ENCODE data around the gene MEF2D. TPM values are rescaled to one million over a fixed set of nuclear protein-coding genes. Genes with fewer than 3 reads are reported as not detected.

MEF2D gene
- total RNA-seq, 4 donors from 2014 or later: 61.7 to 73.5 (median 67.1) TPM

DNA sequence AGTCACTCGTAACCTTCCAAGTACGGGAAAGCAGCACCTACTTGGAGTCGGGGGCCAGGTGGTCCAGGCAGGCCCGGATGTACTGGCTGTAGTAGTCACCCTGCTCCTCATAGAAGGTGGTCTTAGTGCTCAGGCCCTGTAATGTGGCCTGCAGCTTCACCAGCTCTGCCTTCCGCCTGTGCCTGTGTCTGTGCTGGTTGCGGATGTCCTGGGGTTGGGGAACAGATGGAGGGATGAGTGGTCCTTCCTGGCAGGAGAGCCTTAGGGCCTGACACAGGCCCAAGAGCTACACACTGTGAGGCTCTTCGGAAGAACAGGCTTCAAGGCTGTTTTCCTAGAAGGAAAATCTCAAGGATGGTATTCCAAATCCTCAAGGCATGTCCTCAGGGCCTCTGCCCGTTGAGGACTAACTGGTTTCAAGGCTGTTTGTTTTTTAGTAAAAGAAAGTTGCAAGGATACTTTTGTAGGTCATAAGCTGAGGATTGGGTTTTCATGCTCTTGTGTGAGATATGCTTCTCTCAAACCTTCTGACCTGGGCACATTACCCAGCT lies 28.4 kb upstream of the MEF2D start:
- H3K4me3 ChIP-seq: no peak overlapping the region
- H3K4me1 ChIP-seq: peaks cover 9% of the 10 kb centered on the region
- TF ChIP-seq, protein P1, sequence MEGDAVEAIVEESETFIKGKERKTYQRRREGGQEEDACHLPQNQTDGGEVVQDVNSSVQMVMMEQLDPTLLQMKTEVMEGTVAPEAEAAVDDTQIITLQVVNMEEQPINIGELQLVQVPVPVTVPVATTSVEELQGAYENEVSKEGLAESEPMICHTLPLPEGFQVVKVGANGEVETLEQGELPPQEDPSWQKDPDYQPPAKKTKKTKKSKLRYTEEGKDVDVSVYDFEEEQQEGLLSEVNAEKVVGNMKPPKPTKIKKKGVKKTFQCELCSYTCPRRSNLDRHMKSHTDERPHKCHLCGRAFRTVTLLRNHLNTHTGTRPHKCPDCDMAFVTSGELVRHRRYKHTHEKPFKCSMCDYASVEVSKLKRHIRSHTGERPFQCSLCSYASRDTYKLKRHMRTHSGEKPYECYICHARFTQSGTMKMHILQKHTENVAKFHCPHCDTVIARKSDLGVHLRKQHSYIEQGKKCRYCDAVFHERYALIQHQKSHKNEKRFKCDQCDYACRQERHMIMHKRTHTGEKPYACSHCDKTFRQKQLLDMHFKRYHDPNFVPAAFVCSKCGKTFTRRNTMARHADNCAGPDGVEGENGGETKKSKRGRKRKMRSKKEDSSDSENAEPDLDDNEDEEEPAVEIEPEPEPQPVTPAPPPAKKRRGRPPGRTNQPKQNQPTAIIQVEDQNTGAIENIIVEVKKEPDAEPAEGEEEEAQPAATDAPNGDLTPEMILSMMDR (IDR thresholded peaks at IDR 0.05): no peak
- TF ChIP-seq POLR2A (IDR thresholded peaks at IDR 0.05): no peak
- H3K27me3 ChIP-seq: no peaks in the 10 kb centered on the region
- WGBS: 88% methylated on average over 8 of the region's 8 CpGs
- DNase-seq (ENCODE audit: low spot score in 2 of 2): no peak
- no peaks in the 10 kb centered on the region for H3K9me3 ChIP-seq
- H3K36me3 ChIP-seq: no peaks in the 10 kb centered on the region
- H3K27ac ChIP-seq: no peak overlapping the region

- H3K4me3 ChIP-seq: no peak overlapping the region
- WGBS: 65% methylated on average over 5 of the region's 5 CpGs
- H3K9me3 ChIP-seq: no peaks in the 10 kb centered on the region
- H3K27me3 ChIP-seq: no peaks in the 10 kb centered on the region
- H3K36me3 ChIP-seq: no peaks in the 10 kb centered on the region
- H3K27ac ChIP-seq: no peak overlapping the region
- peaks cover 9% of the 10 kb centered on the region for H3K4me1 ChIP-seq
- TF ChIP-seq EP300 (IDR thresholded peaks at IDR 0.05) (no peak), POLR2AphosphoS5 (IDR thresholded peaks at IDR 0.05) (no peak), POLR2A (IDR thresholded peaks at IDR 0.05) (no peak)
- TF ChIP-seq, protein P1 (IDR thresholded peaks at IDR 0.05): no peak
- DNase-seq (ENCODE audit: low spot score in 2 of 2): no peak
Observed at GRCh38 chr1:156528231-156528630, 27.7 kb upstream of the MEF2D start.

DNA sequence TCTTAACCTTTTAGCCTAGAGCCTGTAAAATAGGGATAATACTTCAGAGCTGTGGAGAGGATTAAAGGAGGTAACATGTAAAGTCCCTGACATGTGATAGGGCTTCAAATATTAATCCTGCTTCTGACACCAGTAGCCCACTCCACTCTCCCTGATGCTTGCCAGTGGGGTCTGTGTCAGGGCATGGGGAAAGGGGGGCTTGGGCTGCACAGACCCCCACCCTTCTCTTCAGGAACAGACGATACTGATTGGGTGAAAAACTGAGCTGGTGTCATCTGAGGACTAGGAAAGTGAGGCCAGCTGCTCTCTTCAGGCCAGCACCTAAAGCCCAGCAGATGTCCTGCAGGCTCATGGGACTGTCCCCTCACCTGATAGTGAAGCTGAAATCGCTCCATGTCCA lies 27.0 kb upstream of the MEF2D start:
- no peak for DNase-seq (ENCODE audit: low spot score in 2 of 2)
- Histone ChIP-seq H3K4me3 (no peak overlapping the region), H3K9me3 (no peaks in the 10 kb centered on the region), H3K36me3 (no peaks in the 10 kb centered on the region), H3K27me3 (no peaks in the 10 kb centered on the region), H3K27ac (no peak overlapping the region), H3K4me1 (peaks cover 9% of the 10 kb centered on the region)
- WGBS: 64% methylated on average over 2 of the region's 2 CpGs
- no peak for TF ChIP-seq POLR2AphosphoS5 (IDR thresholded peaks at IDR 0.05)
- TF ChIP-seq, protein P1 (IDR thresholded peaks at IDR 0.05): no peak
- no peak for TF ChIP-seq POLR2A (IDR thresholded peaks at IDR 0.05)
- no peak for TF ChIP-seq EP300 (IDR thresholded peaks at IDR 0.05)

DNA sequence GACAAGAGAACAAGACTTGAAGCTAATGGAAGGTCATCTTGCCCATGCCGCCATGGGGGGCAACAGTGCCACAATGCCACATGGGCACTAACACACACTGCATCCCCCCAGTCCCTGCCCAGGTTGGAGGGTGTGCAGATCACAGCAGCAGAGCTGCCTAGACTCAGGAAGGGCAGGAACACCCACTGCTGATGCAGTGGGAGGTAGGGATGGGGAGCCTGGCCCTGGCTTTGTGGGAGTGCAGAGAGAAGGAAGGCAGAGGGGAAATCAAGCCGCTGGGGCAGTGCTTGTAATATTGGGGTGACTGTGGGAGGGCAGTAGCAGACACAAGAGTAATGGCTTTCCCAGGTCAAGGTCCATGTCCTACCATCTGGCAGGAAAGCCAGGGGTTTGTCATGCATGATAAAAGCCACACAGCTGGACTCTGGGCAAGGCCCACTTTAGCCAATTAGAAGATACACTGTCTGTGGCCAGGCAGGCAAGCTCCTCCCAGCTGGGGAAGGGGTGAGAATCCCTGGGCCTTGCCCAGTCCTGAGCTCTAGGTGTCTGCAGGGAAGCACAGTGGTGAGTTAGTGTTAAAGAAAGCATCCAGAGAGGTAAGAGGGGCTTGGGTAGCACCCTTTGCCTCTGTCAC lies 25.4 kb upstream of the MEF2D start:
- WGBS: 76% methylated on average over 2 of the region's 2 CpGs
- Histone ChIP-seq H3K9me3 (no peaks in the 10 kb centered on the region), H3K36me3 (no peaks in the 10 kb centered on the region), H3K27me3 (no peaks in the 10 kb centered on the region), H3K4me3 (no peak overlapping the region), H3K27ac (no peak overlapping the region), H3K4me1 (peaks cover 9% of the 10 kb centered on the region)
- no peak for DNase-seq (ENCODE audit: low spot score in 2 of 2)
- TF ChIP-seq, protein P1 (IDR thresholded peaks at IDR 0.05): no peak
- TF ChIP-seq POLR2AphosphoS5 (IDR thresholded peaks at IDR 0.05) (no peak), EP300 (IDR thresholded peaks at IDR 0.05) (no peak), POLR2A (IDR thresholded peaks at IDR 0.05) (no peak)

DNA sequence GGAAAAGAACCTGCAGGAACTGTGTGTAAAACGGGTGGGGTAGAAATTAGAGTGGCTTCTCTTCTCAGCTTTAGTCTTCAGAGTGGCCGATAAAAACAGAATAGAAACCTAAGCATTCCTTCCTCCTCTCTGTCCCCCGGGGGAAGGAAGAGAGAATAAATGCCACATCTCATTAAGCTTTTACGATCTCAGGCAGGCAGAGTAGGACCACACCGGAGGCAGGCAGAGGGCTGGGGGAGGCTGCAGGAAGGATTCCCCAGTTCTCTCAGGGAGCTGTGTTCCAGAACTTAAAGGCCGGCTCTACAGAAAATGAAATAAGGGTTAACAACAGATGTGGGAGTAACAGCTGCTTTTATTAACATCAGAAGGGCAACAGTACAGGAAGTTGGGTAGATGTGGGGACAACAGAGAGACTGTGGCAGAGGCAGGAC lies 24.5 kb upstream of the MEF2D start:
- no peaks in the 10 kb centered on the region for H3K27me3 ChIP-seq
- peaks cover 9% of the 10 kb centered on the region for H3K4me1 ChIP-seq
- H3K27ac ChIP-seq: no peak overlapping the region
- no peaks in the 10 kb centered on the region for H3K9me3 ChIP-seq
- H3K36me3 ChIP-seq: no peaks in the 10 kb centered on the region
- DNase-seq (ENCODE audit: low spot score in 2 of 2): no peak
- WGBS: 29% methylated on average over 6 of the region's 6 CpGs
- TF ChIP-seq EP300 (IDR thresholded peaks at IDR 0.05) (no peak), POLR2A (IDR thresholded peaks at IDR 0.05) (no peak), POLR2AphosphoS5 (IDR thresholded peaks at IDR 0.05) (no peak)
- H3K4me3 ChIP-seq: no peak overlapping the region

All from suprapubic skin (tissue), 4 donors.